ENCODE data around the gene RILP.

GRCh38 chr17:1626333-1626732 is 23.3 kb downstream of the RILP start:
- TF ChIP-seq, protein P1, sequence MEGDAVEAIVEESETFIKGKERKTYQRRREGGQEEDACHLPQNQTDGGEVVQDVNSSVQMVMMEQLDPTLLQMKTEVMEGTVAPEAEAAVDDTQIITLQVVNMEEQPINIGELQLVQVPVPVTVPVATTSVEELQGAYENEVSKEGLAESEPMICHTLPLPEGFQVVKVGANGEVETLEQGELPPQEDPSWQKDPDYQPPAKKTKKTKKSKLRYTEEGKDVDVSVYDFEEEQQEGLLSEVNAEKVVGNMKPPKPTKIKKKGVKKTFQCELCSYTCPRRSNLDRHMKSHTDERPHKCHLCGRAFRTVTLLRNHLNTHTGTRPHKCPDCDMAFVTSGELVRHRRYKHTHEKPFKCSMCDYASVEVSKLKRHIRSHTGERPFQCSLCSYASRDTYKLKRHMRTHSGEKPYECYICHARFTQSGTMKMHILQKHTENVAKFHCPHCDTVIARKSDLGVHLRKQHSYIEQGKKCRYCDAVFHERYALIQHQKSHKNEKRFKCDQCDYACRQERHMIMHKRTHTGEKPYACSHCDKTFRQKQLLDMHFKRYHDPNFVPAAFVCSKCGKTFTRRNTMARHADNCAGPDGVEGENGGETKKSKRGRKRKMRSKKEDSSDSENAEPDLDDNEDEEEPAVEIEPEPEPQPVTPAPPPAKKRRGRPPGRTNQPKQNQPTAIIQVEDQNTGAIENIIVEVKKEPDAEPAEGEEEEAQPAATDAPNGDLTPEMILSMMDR (IDR thresholded peaks at IDR 0.05; ENCODE audit: poor library complexity) = no peak
- no peak for TF ChIP-seq EZH2 (IDR thresholded peaks at IDR 0.05; ENCODE audit: borderline replicate concordance)
- no peak for TF ChIP-seq EZH2phosphoT487 (IDR thresholded peaks at IDR 0.05; ENCODE audit: low read depth, severe bottlenecking, unreplicated experiment)

All from hepatocyte (in vitro differentiated cells).